Stimulated activated CD4-positive, alpha-beta T cell treated with anti-CD3 and anti-CD28 coated beads, Interleukin-4, amount 100 ng/mL, for 4 hours (primary cell): ENCODE data around the gene ZNF837.
A peak's percentile ranks its signal among the peaks of the same experiment; 100 is the strongest.
"Not testable (repeated sequence)": the region's sequence is repeated elsewhere in the genome, so short reads cannot be mapped to it uniquely, and the experiment has no call there.

Source experiments
- DNase-seq, 2 experiments: peaks; one replicate each; pipeline ENCODE4 v3.0.0-alpha.2; 2020

Gene ZNF837

GRCh38 chr19:58350001-58350861 is 30.6 kb downstream of the ZNF837 start:
- DNase-seq, result no peak

GRCh38 chr19:58349590-58349989 is 31.2 kb downstream of the ZNF837 start:
- no peak for DNase-seq

DNA sequence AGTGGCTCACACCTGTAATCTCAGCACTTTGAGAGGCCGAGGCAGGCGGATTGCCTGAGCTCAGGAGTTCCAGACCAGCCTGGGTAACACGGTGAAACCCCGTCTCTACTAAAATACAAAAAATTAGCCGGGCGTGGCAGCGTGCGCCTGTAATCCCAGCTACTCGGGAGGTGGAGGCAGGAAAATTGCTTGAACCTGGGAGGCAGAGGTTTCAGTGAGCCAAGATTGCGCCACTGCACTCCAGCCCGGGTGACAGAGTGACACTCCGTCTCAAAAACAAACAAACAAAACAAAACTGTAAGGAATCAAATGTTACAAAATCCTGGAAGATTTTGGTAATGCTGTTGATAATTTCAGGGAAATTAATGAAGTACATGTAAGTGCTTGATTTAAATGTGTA is 32.8 kb downstream of the ZNF837 start:
- DNase-seq, result not testable (repeated sequence)

- DNase-seq, result peak; percentile 51 to 64
These were observed 33.6 kb downstream of the ZNF837 start for GRCh38 chr19:58346961-58347929.

DNA sequence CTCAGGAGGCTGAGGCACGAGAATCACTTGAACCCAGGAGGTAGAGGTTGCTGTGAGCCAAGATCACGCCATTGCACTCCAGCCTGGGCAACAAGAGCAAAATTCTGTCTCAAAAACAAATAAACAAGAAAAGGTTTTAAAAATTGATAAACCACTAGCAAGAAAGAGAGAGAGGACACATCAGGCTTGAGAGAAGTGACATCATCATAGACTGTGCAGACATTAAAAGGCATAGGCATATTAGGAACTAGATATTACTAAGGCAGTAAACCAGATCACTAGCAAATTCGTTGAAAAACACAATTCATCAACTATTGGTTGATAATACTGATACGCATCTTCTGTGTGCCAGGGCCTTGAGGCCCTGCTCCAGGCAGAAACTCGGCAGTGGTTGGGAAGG is 35.3 kb downstream of the ZNF837 start:
- no peak for DNase-seq

- no peak for DNase-seq
These were observed 41.8 kb downstream of the ZNF837 start for GRCh38 chr19:58338825-58339558.

GRCh38 chr19:58338336-58338735 is 42.5 kb downstream of the ZNF837 start:
- DNase-seq, result no peak

DNA sequence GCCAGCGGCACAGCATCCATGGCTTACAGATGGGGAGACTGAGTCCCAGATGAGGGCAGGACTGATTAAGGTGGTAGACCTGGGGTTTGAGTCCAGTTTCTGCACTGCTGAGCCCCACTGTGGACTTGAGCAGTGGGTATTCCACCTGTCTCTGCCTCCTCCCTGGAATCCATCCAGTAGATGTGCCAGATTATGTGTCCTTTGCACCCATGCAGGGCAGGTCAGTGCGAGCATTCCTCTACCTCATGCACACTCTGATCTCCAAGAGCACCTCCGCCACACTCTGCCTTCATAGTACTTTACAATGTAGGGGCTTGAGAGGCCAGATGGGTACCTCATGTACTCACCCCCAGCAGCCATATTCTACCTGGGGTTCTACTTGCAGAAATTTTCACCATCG is 44.0 kb downstream of the ZNF837 start:
- no peak for DNase-seq

DNA sequence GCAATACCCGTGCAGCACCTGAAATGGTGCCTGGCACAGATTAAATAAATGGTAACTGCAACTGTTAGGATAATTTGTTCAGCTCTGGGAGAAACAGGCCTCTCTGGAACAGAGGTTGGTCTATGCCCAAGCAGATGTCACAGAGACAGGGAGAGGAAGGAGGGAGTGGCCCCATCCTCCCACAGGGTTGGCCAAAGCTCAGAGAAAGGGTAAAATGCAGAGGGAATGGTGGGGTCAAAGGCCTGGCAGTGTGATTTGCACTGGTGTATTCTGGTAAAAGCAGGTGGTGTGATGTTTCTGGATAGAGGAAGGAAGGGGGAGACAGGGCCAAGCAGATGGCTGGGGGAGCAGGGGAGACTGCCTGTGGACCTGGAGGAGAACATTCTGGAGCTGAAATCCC is 44.6 kb downstream of the ZNF837 start:
- DNase-seq, result no peak

GRCh38 chr19:58335630-58336029 is 45.2 kb downstream of the ZNF837 start:
- no peak for DNase-seq

GRCh38 chr19:58334691-58335249 is 46.1 kb downstream of the ZNF837 start:
- no peak for DNase-seq

GRCh38 chr19:58332697-58333096 is 48.1 kb downstream of the ZNF837 start:
- DNase-seq, result no peak

DNA sequence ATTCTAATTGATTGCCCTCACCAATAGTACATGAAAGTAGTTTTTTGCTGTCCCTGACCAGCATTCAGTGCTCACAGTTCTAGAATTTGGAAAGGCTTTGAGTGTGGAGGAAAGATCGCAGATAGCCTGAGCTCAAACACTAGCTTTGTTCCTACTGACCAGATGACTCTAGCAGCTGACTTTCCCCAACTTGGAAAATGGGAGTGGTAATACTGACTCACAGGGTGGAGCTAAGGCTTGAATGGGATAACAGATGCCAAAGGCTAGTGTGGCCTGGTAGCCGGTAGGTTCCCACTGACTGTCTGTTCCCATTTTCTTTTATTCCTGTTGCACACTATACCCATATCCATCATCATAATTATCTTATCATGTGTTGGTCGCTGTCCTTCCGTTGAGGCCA is 50.4 kb downstream of the ZNF837 start:
- DNase-seq, result no peak

GRCh38 chr19:58328999-58329398 is 51.8 kb downstream of the ZNF837 start:
- no peak for DNase-seq

GRCh38 chr19:58326914-58327726 is 53.7 kb downstream of the ZNF837 start, which contains the start of gene ZSCAN22:
Gene ZSCAN22, plus strand, starts transcription at chr19:58326994. Its CDS starts 7,809 bp downstream, at chr19:58334803.
- DNase-seq, result peak; percentile 85 to 86

DNA sequence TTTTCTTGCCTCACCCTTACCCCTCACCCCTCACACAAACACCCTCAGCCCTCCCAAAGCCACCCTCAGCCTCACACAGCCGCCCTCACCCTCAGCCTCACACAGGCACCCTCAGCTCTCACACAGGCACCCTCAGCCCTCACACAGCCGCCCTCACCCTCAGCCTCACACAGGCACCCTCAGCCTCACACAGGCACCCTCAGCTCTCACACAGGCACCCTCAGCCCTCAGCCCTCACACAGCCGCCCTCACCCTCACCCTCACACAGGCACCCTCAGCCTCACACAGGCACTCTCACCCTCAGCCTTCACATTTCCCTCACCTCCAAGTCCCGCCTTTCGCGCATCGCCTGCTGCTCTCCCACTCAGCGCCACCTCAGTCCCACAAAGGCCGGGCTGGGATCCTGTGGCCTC is 54.3 kb downstream of the ZNF837 start:
- no peak for DNase-seq

DNA sequence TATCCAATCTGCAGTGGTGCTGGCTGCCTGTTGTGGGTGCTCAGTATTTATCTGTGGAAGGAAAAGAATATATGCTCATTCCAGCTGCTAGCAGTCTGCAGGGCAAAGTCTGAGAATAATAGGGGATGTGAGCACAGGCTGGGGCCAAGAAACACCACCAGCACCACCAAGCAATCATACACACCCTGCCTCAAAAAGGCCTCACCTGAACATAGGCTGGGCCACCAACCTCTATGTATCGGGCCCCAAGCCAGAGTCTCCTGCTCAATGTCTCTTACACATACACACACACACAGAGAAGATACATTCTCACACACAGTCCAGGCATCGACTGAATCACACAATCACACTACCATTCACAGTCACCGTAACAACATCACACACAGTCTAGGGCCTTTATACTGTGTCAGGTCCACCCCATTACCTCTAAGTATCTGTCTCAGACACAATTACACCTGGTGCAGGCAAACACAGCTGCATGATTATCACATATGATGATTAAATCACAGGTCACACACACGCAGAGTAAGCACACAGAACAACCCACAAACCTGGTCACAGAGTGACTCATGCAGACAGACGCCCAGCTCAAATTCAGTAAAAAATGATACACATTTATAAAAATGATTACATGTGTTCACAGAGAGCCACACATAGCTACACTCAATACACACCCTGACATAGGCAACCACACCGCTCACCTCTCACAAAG is 55.4 kb downstream of the ZNF837 start:
- DNase-seq, result peak in 1 of 2 experiments; percentile 12

DNA sequence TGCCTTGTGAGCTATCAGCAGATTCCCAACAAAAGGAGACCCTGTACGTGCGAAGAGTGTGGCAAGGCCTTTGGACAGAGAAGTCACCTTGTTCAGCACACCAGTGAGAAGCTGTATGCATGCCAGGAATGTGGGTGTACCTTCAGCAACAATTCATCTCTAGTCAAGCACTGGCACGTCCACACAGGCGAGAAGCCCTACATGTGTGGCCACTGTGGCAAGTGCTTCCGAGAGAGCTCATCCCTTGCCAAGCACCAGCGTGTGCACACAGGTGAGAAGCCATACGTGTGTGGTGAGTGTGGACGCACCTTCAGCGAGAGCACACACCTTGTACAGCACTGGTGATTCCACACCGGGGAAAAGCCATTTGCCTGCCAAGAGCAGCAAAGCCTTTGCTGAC is 61.6 kb downstream of the ZNF837 start:
- no peak for DNase-seq

GRCh38 chr19:58318297-58318696 is 62.5 kb downstream of the ZNF837 start:
- DNase-seq, result no peak
